Measurements from ENCODE around the gene CACNA1S. TPM values are rescaled to one million over a fixed set of nuclear protein-coding genes. Genes with fewer than 3 reads are reported as not detected.

CACNA1S gene
- total RNA-seq, 2 experiments from 2014 or later, result not detected

DNA sequence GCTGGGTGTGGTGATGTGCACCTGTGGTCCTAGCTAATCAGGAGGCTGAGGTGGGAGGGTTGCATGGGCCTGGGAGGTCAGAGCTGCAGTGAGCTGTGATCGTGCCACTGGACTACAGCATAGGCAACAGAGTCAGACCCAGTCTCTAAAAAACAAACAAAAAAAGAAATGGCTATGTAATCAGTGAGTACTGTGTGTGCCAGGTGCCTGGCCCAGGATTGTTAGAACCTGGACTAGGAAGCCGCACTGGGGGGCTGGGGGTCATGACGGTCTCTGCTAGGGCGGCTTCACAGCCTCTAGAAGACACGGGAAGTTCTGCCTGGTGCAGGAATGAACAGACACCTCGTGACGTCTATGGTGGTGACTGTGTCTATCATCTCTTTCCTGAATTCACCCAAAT lies 33.6 kb upstream of the CACNA1S start:
- H3K27ac Mint-ChIP-seq, result no peak overlapping the region
- no peaks in the 10 kb centered on the region for H3K4me1 Mint-ChIP-seq
- no peaks in the 10 kb centered on the region for H3K9me3 Mint-ChIP-seq (ENCODE audit: low read depth)
- peaks cover 14% of the 10 kb centered on the region for H3K36me3 Mint-ChIP-seq (ENCODE audit: low read depth)
- ChIA-PET CTCF (interaction anchor here (1.2 to 1.4 kb wide), 2 partner anchors 9 to 26 kb away, joined by 3 to 4 read pairs; no protein-coding TSS in a partner anchor), POLR2A (no interaction called here)
- H3K4me3 Mint-ChIP-seq, result no peak overlapping the region
- DNase-seq, result no peak
- intact Hi-C loops (cut with DNase I, micrococcal nuclease), result no loop called here
- no peaks in the 10 kb centered on the region for H3K27me3 Mint-ChIP-seq
- no peak for ATAC-seq

DNA sequence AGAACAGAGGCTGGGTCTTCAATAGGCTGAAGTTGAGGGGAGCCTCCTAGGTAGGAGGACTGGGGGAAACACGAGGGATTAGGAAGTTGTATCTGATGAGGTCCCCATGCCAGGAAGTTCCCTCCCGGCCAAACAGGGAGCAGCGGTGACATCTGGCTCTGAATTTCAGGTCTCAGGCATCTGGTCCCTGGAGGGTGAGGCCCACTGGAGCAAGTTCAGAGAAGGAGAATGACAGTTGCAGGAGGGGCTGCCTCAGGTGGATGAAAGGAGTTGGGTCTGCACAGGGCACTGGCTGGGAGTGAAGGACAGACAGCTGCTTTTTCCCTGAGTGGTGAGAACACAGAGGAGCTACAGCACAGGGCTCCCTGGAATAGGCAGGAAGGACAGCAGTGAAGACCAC lies 32.9 kb upstream of the CACNA1S start:
- Mint-ChIP-seq H3K36me3 (ENCODE audit: low read depth) (peaks cover 14% of the 10 kb centered on the region), H3K27me3 (no peaks in the 10 kb centered on the region), H3K9me3 (ENCODE audit: low read depth) (no peaks in the 10 kb centered on the region), H3K4me3 (no peak overlapping the region), H3K27ac (no peak overlapping the region), H3K4me1 (no peaks in the 10 kb centered on the region)
- ATAC-seq (no peak), DNase-seq (no peak)
- intact Hi-C loops (cut with DNase I, micrococcal nuclease), result no loop called here
- ChIA-PET POLR2A (no interaction called here), CTCF (interaction anchor here (1.2 to 1.4 kb wide), 2 partner anchors 8 to 26 kb away, joined by 3 to 4 read pairs; no protein-coding TSS in a partner anchor)

DNA sequence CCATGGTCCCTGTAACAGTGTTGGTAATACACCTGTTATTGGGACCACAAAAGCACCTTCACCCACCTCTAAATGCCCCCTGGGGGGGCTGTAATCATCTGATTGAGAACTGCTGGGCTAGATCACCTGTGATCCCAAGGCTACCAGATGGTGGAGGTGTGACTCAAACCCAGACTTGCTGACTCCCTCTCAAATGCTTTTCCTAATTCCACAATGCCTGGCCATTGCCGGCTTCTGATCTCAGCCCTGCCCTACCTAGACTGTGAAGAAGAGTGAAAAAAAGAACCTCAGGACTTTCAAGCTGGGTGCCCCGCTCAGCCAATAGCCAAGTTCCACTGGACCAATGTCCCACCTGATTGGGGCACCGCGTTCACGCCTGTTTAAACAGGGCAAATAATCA lies 32.5 kb upstream of the CACNA1S start:
- H3K27ac Mint-ChIP-seq, result no peak overlapping the region
- POLR2A ChIA-PET, result no interaction called here
- H3K27me3 Mint-ChIP-seq, result no peaks in the 10 kb centered on the region
- no peaks in the 10 kb centered on the region for H3K4me1 Mint-ChIP-seq
- H3K9me3 Mint-ChIP-seq (ENCODE audit: low read depth), result no peaks in the 10 kb centered on the region
- DNase-seq (no peak), ATAC-seq (no peak)
- H3K36me3 Mint-ChIP-seq (ENCODE audit: low read depth), result peaks cover 14% of the 10 kb centered on the region
- H3K4me3 Mint-ChIP-seq, result no peak overlapping the region
- CTCF ChIA-PET, result interaction anchor here (1.2 kb wide), 1 partner anchor 8 kb away, joined by 3 read pairs; no protein-coding TSS in a partner anchor
- intact Hi-C loops (cut with DNase I, micrococcal nuclease), result no loop called here

DNA sequence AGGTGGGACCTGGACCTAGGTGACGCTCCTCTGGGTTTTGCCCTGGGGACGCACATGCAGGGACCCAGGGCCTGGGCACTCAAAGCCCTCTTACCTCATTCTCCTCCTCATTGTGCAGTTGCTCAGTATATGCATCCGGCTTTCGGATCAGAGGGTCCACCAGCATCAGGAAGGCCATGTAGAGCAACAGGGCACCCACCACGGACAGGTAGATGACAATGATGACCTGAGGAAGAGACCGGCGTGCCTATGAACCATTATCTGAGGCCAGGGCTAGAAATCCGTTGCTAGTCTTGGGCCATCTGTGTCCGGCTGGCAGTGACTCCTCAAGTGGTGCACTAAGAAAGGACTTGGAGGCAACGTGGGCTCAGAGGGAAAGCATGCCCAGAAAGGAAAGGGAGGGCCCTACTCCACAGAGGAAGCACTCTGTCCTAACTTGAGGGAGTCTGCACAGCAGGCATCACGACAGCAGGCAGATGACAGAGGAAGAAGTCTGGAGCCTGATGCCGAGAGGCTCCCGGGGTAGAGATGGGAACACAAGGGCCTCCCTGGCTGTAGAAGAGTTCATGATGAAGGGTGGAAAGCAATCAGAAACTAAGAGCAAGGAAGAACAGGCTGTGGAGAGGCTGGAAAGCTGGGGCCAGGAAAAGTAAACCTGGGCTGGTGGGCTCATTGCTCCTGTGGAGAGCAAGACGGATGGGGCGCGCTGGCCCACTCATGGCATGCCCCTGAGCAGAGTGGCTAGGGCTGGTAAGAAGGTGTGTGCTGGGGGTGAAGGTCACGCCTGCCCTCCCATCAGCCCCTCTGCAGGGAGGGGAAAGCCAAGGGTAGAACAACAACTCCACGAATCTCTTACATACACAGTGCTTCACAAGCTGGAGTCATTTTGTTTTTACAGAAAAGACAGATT lies 31.8 kb upstream of the CACNA1S start:
- H3K27me3 Mint-ChIP-seq, result no peaks in the 10 kb centered on the region
- POLR2A ChIA-PET, result no interaction called here
- H3K36me3 Mint-ChIP-seq (ENCODE audit: low read depth), result peaks cover 14% of the 10 kb centered on the region
- DNase-seq (no peak), ATAC-seq (no peak)
- CTCF ChIA-PET, result no interaction called here
- no peak overlapping the region for H3K27ac Mint-ChIP-seq
- no peak overlapping the region for H3K4me3 Mint-ChIP-seq
- H3K4me1 Mint-ChIP-seq, result no peaks in the 10 kb centered on the region
- no peaks in the 10 kb centered on the region for H3K9me3 Mint-ChIP-seq (ENCODE audit: low read depth)
- intact Hi-C loops (cut with DNase I, micrococcal nuclease), result no loop called here

DNA sequence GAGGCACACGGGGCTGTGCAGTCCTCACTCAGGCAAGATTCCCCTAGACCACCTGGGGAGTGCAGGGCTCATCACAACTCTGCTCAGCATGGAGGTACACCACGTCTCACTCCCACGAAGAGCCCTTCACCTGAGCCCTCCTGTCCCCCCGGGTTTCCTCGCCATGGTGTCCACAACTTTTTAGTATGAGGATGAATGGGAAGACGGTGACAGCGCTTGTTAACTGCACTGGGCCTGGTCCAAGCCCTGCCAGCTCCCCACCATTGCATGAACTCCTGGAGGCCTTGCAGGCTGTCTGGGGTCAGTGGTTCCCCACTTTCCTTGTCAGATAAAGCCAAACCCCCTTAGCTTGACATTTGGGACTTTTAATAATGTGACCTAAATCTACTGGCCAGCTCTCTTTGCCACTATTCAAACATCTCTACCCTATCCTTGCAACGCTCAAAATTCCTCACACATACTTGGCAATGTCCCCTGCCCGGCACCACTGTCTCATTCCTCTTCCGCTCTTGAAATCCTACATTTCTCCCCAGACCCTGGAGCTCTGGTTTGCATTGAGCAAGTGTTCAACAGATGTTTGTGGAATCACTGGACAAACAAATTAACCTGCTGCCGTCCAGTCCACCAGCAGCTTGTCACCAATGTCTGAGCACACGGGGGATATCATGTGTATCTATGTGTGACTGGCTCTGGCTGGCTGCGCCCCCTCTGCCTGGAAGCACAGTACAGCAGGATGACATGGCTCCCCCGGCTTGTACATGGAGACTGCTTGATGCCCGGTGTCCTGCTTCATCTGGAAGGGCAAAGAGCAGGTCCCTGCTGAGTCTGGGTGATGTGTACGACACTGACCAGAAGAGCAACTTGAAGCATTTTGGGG lies 30.9 kb upstream of the CACNA1S start:
- Mint-ChIP-seq H3K27ac (no peak overlapping the region), H3K27me3 (no peaks in the 10 kb centered on the region), H3K4me3 (no peak overlapping the region), H3K36me3 (ENCODE audit: low read depth) (peaks cover 14% of the 10 kb centered on the region), H3K4me1 (no peaks in the 10 kb centered on the region), H3K9me3 (ENCODE audit: low read depth) (no peaks in the 10 kb centered on the region)
- intact Hi-C loops (cut with DNase I, micrococcal nuclease), result no loop called here
- POLR2A ChIA-PET, result no interaction called here
- DNase-seq (no peak), ATAC-seq (no peak)
- CTCF ChIA-PET, result no interaction called here

DNA sequence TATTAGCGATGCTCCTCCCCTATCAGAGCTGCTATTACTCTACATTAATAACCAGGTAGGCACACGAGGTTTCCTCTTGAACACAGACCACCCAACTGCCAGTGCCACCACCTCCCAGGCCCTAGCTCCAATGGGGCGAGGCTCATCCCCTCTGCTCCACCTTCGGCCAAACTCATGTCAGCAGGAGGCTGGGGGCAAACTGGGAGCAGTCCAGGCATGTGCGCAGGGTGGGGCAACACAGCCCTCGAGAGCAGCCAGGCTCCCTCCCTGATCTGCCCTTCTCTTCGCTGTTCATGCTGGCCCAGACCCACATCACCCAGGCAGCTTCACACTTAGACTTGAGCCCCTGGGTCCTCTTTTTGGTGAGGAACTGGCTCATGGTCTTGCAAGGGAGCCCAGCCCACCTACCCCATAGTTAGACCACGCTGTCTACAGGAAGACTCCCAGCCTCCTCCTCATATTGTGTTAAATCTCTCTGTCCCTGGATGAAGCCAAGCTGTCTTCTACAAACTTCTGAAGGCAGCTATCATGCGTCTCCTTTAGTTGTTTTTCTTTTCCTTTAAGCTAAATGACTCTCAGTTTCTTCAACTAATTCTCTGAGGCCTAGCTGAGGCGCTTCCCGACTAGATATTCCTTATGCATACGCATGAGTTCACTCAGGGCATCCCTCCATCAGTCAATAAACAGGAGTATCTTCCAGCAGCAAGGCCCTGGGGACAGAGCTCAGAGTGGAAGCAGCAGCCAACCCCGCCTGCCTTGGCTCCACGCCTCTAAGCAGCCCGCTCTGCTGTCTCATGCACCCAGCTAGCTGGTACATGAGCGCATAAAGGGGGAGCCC lies 30.0 kb upstream of the CACNA1S start:
- no peak for ATAC-seq
- ChIA-PET CTCF (no interaction called here), POLR2A (interaction anchor here (0.8 kb wide), 1 partner anchor 29 kb away, joined by 3 read pairs; no protein-coding TSS in a partner anchor)
- H3K27me3 Mint-ChIP-seq, result no peaks in the 10 kb centered on the region
- intact Hi-C loops (cut with DNase I, micrococcal nuclease), result no loop called here
- H3K27ac Mint-ChIP-seq, result no peak overlapping the region
- DNase-seq, result no peak
- no peak overlapping the region for H3K4me3 Mint-ChIP-seq
- no peaks in the 10 kb centered on the region for H3K4me1 Mint-ChIP-seq
- no peaks in the 10 kb centered on the region for H3K9me3 Mint-ChIP-seq (ENCODE audit: low read depth)
- H3K36me3 Mint-ChIP-seq (ENCODE audit: low read depth), result peaks cover 14% of the 10 kb centered on the region

DNA sequence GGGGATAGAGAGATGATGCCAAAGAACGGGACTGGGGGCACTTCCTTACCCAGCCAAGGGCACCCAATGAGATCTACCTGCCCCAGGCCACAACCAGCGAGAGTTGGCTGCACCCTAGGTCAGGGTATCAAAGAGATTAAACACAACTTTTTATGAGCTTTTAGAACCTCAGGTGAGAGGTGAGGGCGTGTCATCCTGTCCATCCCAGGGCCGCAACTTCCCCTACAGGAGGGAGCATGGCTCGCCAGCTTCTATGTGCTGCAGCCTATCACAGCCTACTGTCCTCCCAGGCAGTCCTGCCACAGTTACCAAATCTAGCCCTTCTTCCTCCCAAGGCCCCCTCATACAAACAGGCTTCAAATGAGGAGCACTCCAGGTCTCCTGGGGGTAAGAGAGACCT lies 29.2 kb upstream of the CACNA1S start:
- Mint-ChIP-seq H3K4me3 (no peak overlapping the region), H3K27ac (no peak overlapping the region), H3K36me3 (ENCODE audit: low read depth) (peaks cover 17% of the 10 kb centered on the region), H3K27me3 (no peaks in the 10 kb centered on the region), H3K9me3 (ENCODE audit: low read depth) (no peaks in the 10 kb centered on the region), H3K4me1 (no peaks in the 10 kb centered on the region)
- ChIA-PET POLR2A (interaction anchor here (0.8 kb wide), 1 partner anchor 30 kb away, joined by 3 read pairs; no protein-coding TSS in a partner anchor), CTCF (interaction anchor here (0.6 kb wide), 1 partner anchor 586 kb away, joined by 3 read pairs; no protein-coding TSS in a partner anchor)
- no peak for DNase-seq
- no peak for ATAC-seq
- intact Hi-C loops (cut with DNase I, micrococcal nuclease), result no loop called here

DNA sequence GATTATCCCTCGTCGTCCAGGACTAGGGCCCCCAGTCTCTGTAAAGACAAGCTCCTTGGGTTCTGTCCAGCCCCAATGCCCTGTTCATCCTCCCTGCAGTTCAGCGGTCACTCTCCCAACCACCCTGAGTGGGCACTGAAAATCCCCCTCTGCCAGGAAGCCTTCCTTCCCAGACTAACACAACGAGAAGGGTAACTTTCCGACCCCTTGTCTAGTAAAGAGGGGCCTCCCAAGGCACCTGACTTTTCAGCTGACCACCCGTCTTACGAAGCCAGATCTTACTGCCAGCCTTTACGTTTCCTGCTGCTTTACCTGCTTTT lies 28.7 kb upstream of the CACNA1S start:
- no peaks in the 10 kb centered on the region for H3K4me1 Mint-ChIP-seq
- no peak overlapping the region for H3K27ac Mint-ChIP-seq
- DNase-seq, result no peak
- H3K9me3 Mint-ChIP-seq (ENCODE audit: low read depth), result no peaks in the 10 kb centered on the region
- no peaks in the 10 kb centered on the region for H3K27me3 Mint-ChIP-seq
- POLR2A ChIA-PET, result no interaction called here
- intact Hi-C loops (cut with DNase I, micrococcal nuclease), result no loop called here
- no peak for ATAC-seq
- CTCF ChIA-PET, result interaction anchor here (0.6 to 1.2 kb wide), 4 partner anchors 22 to 587 kb away, joined by 3 to 4 read pairs (median 3); no protein-coding TSS in a partner anchor
- H3K36me3 Mint-ChIP-seq (ENCODE audit: low read depth), result peaks cover 14% of the 10 kb centered on the region
- H3K4me3 Mint-ChIP-seq, result no peak overlapping the region

DNA sequence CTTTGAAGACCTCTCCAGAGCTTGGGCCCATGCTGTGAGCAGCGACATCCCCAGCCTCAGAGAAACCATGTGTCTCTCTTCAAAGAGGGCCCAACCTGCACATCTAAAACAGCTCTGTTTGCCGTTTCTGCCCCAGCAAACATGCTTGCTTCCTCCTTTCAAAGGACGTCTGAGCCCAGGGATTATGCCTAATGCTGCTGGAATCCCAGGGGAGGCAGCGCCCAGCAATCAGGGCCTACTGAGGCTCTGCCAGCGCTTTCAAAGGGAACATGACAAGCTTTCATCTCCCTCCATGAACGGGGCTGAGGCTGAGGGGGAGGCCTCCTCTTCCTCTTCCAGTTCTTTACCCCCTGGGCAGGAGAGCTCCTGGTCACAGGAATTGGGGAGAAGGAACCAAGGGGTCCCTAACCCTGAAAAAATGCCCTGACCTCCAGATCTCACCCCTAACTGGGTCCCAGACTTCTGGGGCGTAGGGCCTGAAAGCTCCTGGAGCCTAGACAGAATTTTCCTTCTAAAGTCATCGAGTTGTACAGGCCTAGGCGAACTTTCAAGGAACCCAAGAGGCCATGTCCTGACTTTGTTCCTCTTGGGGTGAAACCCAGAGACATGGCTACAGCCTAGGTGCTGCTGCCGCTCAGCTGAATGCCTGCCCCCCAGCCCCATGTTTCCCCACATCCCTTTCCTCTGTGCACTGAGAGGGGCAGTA lies 28.2 kb upstream of the CACNA1S start:
- intact Hi-C loops (cut with DNase I, micrococcal nuclease), result no loop called here
- CTCF ChIA-PET, result interaction anchor here (0.6 to 1.2 kb wide), 3 partner anchors 21 to 373 kb away, joined by 3 to 4 read pairs (median 3); no protein-coding TSS in a partner anchor
- ATAC-seq (no peak), DNase-seq (no peak)
- Mint-ChIP-seq H3K4me3 (no peak overlapping the region), H3K27me3 (no peaks in the 10 kb centered on the region), H3K36me3 (ENCODE audit: low read depth) (peaks cover 14% of the 10 kb centered on the region), H3K9me3 (ENCODE audit: low read depth) (no peaks in the 10 kb centered on the region), H3K27ac (no peak overlapping the region), H3K4me1 (no peaks in the 10 kb centered on the region)
- POLR2A ChIA-PET, result interaction anchor here (0.6 kb wide), 1 partner anchor 88 kb away, joined by 3 read pairs; no protein-coding TSS in a partner anchor

DNA sequence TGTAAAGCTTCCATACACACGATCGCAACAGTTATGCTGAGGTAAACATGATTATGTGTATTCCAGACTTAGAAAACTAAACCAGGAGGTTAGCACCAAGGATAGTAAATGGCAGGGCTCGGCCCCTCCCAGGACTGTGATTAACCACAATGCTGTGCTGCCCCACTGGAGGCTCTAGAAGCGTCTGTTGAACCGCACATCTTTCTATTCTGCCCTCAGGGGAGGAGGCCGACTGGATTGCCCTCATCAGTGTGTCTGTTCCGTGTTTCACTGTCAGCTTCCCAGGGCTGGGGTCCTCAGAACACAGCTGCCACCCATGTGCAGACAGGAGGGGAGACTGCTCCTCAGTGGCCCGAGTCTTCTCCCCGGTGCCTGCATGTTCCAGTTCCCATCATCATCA lies 27.5 kb upstream of the CACNA1S start:
- ATAC-seq (no peak), DNase-seq (no peak)
- Mint-ChIP-seq H3K27me3 (no peaks in the 10 kb centered on the region), H3K36me3 (ENCODE audit: low read depth) (peaks cover 17% of the 10 kb centered on the region), H3K4me3 (no peak overlapping the region), H3K27ac (no peak overlapping the region), H3K4me1 (no peaks in the 10 kb centered on the region), H3K9me3 (ENCODE audit: low read depth) (no peaks in the 10 kb centered on the region)
- ChIA-PET POLR2A (no interaction called here), CTCF (interaction anchor here (0.6 to 1.2 kb wide), 2 partner anchors 20 to 778 kb away, joined by 3 to 4 read pairs; no protein-coding TSS in a partner anchor)
- intact Hi-C loops (cut with DNase I, micrococcal nuclease), result no loop called here

Data from activated CD4-positive, alpha-beta T cell treated with anti-CD3 and anti-CD28 coated beads for 36 hours (primary cell).